ENCODE measurements around the gene TBL1XR1. TPM values are rescaled to one million over a fixed set of nuclear protein-coding genes. Genes with fewer than 3 reads are reported as not detected.

Gene TBL1XR1
- total and polyA plus RNA-seq, 2 of the 4 experiments (the other 2 are of a cell fraction): 25.2 to 170 TPM

DNA sequence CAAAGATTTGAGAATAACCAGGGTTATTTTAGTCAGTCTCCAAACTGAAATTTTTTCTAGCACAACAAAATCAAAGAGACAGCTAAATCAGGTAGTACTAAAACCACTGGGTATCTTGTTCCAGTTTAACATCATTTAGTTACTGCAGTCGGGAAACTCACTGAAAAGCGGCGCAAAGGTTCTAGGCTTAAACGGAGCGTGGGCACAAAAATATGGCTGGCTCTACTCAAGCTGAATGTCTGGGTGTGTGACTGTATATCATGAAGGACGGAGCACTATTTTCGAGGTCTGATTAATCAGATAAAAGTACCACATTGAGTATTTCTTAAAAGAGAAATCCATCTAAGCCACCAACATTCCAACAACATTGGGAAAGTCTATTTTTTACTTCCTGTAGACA is 152.1 kb downstream of the TBL1XR1 start:
- TF ChIP-seq RCOR1 (IDR thresholded peaks at IDR 0.05; ENCODE audit: insufficient replicate concordance, low read length) (no peak), FOS (IDR thresholded peaks at IDR 0.05; ENCODE audit: low read depth, low read length) (no peak), RFX5 (IDR thresholded peaks at IDR 0.05; ENCODE audit: low read depth, low read length) (no peak), POLR2A (IDR thresholded peaks at IDR 0.05; ENCODE audit: low read depth, low read length) (no peak)
- TF ChIP-seq, protein P1, sequence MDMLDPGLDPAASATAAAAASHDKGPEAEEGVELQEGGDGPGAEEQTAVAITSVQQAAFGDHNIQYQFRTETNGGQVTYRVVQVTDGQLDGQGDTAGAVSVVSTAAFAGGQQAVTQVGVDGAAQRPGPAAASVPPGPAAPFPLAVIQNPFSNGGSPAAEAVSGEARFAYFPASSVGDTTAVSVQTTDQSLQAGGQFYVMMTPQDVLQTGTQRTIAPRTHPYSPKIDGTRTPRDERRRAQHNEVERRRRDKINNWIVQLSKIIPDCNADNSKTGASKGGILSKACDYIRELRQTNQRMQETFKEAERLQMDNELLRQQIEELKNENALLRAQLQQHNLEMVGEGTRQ (IDR thresholded peaks at IDR 0.05; ENCODE audit: low read depth, low read length): no peak
- TF ChIP-seq, protein P2, sequence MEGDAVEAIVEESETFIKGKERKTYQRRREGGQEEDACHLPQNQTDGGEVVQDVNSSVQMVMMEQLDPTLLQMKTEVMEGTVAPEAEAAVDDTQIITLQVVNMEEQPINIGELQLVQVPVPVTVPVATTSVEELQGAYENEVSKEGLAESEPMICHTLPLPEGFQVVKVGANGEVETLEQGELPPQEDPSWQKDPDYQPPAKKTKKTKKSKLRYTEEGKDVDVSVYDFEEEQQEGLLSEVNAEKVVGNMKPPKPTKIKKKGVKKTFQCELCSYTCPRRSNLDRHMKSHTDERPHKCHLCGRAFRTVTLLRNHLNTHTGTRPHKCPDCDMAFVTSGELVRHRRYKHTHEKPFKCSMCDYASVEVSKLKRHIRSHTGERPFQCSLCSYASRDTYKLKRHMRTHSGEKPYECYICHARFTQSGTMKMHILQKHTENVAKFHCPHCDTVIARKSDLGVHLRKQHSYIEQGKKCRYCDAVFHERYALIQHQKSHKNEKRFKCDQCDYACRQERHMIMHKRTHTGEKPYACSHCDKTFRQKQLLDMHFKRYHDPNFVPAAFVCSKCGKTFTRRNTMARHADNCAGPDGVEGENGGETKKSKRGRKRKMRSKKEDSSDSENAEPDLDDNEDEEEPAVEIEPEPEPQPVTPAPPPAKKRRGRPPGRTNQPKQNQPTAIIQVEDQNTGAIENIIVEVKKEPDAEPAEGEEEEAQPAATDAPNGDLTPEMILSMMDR (conservative IDR thresholded peaks at IDR 0.05; ENCODE audit: low read depth, low read length): no peak
- WGBS, 2 experiments (ENCODE audit: extremely low coverage in 2 of 2, insufficient read length in 1 of 2): no CpG with 5 or more reads among the region's 7 CpGs
- Histone ChIP-seq H3K9ac (ENCODE audit: low read depth, low read length) (no peak overlapping the region), H2AFZ (replicated peaks; ENCODE audit: low read length, poor library complexity) (no peak overlapping the region), H2BK120ac (ENCODE audit: low read depth, low read length) (no peak overlapping the region), H3K4me2 (ENCODE audit: low read depth, low read length) (no peak overlapping the region), H3K4ac (ENCODE audit: low read depth, low read length) (no peak overlapping the region), H2AK5ac (ENCODE audit: low read depth, low read length) (no peak overlapping the region), H3K23ac (ENCODE audit: low read depth, low read length) (no peak overlapping the region), H3K36me3 (ENCODE audit: control insufficient read depth, insufficient read depth, low read length) (peaks cover 31% of the 10 kb centered on the region), H3K14ac (replicated peaks; ENCODE audit: low read depth, low read length) (no peak overlapping the region), H2BK5ac (ENCODE audit: low read depth, low read length, poor library complexity, severe bottlenecking) (no peak overlapping the region), H3K27ac (ENCODE audit: insufficient read depth, low read length) (no peak overlapping the region), H2BK20ac (ENCODE audit: low read depth, low read length) (no peak overlapping the region), H3K4me3 (ENCODE audit: insufficient read depth, low read depth, low read length) (no peak overlapping the region), H3K9me1 (ENCODE audit: insufficient read depth, low read length) (peaks cover 5% of the 10 kb centered on the region), H4K8ac (ENCODE audit: low read depth in 2 of 2, low read length in 2 of 2) (no peak overlapping the region), H4K20me1 (ENCODE audit: insufficient read depth, low read length) (peaks cover 4% of the 10 kb centered on the region; the same call in 1 of the 2 replicates), H4K5ac (ENCODE audit: low read depth, low read length) (no peak overlapping the region), H3K9me3 (ENCODE audit: control insufficient read depth, insufficient read depth, low read length) (no peaks in the 10 kb centered on the region), H4K91ac (ENCODE audit: insufficient read depth, low read depth, low read length) (no peak overlapping the region), H3K4me1 (ENCODE audit: control insufficient read depth, insufficient read depth, low read length) (peaks cover 5% of the 10 kb centered on the region), H3K27me3 (ENCODE audit: control insufficient read depth, insufficient read depth, low read length) (no peaks in the 10 kb centered on the region), H3K56ac (ENCODE audit: extremely low read depth, insufficient read depth, low read length) (no peak overlapping the region), H2AK9ac (replicated peaks; ENCODE audit: low read depth, low read length, poor library complexity) (no peak overlapping the region), H3K18ac (ENCODE audit: low read depth, low read length) (no peak overlapping the region), H2BK15ac (ENCODE audit: low read depth, low read length) (no peak overlapping the region), H3K79me1 (ENCODE audit: low read depth in 1 of 2, low read length in 2 of 2) (peaks cover 8 to 32% of the 10 kb centered on the region in 2 experiments)
- no TSS peak for BruUV-seq (replicated peaks)
- no peak for DNase-seq
- dilution Hi-C loops (cut with HindIII; ENCODE audit: low sequenced_read_pairs, unreplicated experiment): no loop called here
- intact Hi-C loops (cut with micrococcal nuclease): no loop called here
- ChIA-PET POLR2A (ENCODE audit: unreplicated experiment) (no interaction called here), CTCF (no interaction called here)
- in situ Hi-C loops (cut with MboI; ENCODE audit: low sequenced_read_pairs): no loop called here
- ATAC-seq (ENCODE audit: low read depth): no peak

All from IMR-90 (cell line).